ENCODE results near the gene ELOVL4.

Gene ELOVL4

DNA sequence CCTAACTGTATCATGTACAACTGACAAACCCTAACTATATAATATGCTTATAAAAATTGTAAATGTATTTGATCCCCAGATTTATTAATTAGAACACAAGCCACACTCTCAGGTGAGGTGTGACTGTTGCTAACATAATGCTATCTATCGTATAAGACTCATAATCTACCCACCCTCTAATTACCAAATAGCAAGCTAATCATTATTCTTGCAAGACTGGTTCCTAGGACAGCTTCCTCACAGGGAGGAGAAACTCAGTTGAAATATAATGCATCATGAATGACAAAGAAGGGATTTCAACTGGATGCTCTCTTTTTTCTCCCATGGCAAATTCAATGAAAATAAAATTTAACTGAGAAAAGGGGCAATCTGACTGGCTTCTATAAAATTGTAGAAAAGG, 35.4 kb downstream of the ELOVL4 start:
- no peak for DNase-seq

DNA sequence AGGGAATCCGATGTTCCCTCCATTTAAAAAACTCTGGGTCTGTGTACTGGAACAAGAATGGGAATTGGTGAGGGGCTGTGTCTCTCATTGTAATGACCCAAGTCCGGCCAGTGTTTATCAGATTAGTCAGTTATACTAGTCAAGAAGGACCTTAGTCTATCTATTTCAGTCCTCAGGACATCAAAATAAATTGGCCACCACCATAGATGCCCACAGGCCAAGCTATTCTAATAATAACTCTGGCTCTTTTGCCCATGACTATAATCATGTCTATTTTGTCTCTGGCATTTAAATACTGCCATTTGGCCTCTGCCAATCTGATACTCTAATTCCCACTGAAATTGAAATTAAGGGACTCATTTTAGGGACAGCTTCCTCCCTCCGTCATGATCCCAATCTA, 37.8 kb downstream of the ELOVL4 start:
- no peak for DNase-seq

DNA sequence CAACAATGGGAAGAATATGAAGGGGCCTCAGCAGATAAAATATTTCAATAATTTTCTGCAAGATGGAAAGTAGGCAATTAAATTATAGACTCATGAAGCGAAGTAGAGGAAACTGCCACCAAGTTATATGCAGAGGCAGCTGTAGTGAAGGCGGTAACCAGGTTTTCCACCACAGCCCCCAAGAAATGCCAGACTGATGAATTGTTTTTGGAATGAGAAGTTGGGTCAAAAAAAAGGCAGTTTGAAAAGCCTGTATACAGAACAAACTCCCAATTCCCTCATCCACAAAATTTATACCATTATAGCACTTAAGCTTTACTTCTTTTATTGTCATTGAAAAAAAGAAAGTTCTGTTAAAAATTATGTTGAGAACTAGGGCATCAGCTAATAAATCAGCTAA, 45.3 kb downstream of the ELOVL4 start:
- no peak for DNase-seq

DNA sequence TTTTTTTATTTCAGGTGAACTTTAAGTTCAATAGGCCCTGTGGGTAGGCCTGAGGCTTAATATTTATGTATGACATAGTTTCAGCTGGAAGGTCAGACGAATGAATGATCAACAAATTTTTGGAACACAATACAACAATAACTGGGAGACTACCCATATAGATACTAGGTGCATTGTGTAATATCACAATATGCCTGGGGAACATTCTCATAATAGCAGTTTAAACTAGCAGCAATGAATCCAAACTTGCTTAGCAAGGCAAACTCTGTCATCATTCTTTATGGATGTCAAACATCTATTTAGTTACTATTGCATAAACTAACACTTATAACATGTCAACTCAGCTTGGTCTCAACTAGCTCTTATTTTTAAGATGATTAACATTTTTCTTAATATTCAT, 49.3 kb downstream of the ELOVL4 start:
- no peak for DNase-seq

DNA sequence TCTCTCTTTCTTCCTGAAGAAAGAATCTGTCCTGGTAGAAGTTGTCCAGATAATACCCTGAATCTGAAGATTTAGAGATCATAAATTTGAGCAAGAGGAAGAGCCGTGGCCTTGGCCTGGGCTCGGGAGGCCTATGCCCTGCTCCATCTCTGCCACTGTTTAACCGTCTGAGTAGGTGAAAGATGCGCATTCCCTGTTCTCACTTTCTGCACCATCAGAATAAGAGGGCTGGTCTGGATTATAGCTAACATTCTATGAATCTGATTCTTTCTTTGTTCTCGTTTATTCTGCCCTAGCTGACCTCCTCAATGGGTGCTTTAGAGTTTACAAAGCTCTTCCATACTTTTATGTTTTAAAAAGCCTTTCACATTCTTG, 51.3 kb downstream of the ELOVL4 start:
- no peak for DNase-seq

DNA sequence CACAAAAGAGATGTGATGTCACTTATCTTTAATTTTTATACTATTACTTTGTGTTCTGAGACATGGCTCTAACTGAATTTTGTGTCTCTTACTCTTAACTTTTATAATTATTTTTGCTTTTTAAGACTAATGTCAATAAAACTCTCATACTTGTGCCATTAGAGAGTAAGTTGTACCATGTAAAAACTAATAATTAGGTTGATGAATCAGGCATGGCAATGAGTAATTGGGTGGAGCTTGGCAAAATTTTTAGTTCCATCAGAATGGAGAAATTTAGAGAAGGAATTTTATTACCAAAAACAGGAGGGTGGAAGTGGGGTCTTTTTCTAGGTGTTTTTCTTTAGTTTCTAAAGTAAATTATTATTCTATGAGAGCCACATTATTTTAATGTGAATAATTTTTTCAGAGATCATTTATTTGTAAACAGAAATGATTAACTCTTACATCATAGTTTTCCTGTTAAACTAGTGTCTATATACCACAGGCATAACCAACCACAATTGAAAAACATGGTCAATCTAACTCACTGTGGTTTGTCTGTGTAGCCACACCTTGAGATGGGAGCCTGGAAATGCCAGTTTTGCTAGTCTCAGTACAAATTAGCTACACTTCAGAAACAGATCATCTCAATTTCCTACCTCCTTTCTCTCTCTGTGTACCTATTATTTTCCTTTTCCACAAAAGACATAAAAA, 51.8 kb downstream of the ELOVL4 start:
- DNase-seq = no peak

DNA sequence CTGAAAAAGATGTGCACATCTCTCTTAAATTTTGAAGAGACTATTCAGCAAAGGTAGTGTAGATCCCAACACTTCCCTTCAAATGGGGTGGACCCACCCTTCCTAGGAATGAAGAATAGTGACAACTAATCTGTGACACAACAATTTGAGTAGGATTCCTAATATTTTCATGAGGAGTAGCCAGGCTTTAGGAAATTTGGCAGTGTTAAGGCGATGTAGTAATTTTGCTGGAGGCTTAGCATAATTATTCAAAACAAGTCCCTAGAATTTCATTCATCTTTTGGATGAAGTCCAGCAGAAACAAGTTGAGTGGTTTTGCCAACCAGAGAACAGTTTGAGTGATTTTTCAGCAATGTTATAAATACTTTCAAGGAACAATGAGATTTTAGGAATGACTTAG, 52.4 kb downstream of the ELOVL4 start:
- DNase-seq = no peak

DNA sequence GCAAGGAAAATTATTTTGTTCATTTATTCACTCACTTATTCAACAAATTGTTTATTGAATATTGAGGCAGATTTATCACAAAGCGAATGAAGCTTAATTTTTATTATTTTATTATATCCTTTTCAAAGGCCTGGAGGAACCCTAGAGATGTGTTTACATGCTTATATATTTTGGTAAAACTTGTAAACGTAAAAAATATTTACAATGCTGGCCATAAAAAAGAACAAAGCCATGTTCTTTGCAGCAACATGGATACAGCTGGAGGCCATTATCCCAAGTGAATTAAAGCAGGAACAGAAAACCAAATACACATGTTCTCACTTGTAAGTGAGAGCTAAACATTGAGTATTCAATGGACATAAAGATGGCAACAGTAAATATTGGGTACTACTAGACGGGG, 58.8 kb downstream of the ELOVL4 start:
- DNase-seq = no peak

DNA sequence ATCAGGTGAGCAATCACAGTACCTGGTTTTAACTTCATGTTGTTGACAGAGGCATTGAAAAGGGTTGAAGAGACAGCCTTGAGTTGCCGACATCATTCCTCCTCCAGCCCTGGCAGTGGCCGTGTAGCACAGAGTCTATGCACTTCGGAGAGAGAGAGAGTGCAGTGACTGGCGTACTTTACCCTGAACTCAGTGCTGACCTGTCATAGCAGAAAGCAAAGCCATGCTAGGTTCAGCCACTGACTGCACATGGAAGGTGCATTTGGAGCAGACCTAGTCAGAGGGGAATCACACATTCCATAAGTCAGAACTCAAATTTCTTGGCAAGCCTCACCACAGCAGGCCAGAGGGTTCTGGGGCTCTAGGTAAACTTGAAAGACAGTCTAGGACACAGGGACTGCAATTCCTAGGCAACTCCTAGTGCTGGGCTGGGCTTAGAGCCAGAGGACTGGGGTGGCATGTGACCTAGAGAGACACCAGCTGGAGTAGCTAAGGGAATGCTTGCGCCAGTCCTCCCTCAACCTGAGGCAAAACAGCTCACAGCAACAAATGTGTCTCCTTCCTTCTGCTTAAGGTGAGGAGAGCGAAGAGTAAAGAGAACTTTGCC, 69.1 kb downstream of the ELOVL4 start:
- no peak for DNase-seq

DNA sequence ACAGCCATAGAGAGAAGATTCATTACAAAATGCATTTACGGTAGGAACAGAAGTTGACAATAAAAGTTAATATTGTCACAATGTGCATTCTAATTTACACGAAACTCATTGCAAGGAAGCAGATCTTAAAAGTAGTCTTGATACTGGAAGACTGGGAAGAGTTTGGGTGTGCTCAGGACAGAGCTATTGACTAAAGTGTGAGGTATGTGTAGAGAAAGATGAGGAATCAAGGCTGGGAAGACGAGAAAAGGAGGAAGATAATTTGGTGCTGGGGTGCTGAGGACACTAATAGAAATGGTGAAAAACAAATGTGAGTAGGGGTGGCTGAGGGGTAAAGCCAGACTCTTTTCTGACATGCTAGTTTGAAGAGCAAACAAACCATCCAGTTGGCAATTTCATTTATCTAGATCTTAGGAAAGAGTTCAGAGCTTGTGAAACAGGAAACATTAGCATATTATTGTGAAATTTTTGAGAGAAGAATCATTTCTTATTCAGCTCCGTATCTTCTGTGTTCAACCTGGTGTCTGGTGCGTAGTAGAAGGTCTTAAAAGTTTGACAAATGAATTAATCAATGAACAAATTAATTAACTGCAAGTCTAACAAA, 72.7 kb downstream of the ELOVL4 start:
- no peak for DNase-seq

DNA sequence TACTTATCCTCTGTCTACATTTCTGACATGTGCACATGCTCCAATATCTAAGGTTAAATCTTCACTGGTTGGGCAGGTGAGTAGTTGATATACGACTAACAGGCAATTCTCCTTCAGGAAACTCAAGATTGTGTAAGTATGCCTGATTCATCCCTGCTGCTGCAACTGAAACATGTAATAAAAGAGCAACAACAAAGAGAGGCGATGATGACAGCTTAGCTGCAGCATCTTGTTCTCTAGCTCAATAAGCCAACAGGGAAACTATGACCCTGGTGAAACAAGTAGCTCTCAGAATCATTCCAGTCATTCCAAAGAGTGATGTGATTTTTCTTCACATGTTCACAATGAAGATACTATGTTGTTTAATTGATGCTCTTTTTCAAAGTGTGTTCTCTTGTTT, 74.4 kb downstream of the ELOVL4 start:
- DNase-seq = no peak

DNA sequence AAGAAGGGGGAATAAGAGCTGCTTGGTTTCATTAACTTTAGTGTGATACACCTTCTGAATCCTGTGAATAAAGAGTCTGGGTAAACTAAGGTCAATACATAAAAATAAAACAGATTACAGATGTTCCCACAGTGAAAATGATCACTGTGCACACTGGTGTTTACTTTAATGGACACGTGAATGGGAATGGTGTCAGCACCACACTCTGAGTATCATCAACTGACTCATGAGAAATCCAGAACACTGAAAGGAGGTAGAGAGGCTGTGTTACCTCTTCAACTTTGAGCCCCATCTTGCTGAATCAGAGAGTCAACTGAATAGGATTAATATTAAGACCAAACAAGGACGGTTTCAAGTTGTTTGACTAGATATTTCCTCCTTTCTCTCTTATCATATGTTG, 75.0 kb downstream of the ELOVL4 start:
- no peak for DNase-seq

DNA sequence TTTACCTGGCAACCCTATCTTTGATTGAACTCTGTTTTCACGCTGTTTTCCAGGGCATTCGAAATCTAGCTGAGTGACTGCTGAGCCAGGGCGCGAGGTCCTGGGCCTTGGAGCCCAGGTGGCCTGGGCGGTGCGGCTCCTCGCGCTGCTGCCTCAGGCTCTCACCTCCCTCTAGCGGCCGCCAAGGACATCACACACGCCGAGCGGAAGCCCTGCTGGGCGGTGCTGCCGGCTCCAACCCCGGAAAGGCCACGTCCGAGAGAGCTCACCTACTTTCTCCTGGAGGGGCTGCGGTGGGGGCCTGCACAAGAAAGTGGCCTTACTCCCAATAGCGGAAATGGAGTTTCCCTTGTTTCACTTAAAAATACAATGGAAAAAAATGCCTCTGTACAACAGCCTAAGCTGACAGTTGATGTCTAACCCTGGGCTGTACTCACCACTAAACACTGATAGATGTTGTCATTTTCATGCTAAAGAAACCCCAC, 77.7 kb downstream of the ELOVL4 start:
- peak; percentile 63 for DNase-seq

DNA sequence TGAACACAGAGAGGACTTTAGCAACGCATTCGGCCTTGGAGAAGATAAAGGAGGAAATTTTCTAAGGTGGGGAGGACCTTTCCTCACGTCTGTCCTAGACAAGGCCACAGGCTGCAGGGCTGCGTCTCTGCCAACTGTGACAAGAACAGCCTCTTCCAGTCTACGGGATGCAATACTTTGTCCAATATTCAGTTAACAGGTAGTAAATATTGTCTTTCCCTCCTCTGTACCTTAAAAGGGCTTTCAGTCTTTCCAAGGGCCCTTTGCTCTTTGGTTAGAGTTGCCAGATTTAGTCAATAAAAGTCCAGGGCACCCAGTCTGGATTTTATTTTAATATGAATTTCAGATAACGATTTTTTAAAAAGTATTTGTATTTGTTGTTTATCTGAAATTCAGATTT, 78.2 kb downstream of the ELOVL4 start:
- DNase-seq = no peak

DNA sequence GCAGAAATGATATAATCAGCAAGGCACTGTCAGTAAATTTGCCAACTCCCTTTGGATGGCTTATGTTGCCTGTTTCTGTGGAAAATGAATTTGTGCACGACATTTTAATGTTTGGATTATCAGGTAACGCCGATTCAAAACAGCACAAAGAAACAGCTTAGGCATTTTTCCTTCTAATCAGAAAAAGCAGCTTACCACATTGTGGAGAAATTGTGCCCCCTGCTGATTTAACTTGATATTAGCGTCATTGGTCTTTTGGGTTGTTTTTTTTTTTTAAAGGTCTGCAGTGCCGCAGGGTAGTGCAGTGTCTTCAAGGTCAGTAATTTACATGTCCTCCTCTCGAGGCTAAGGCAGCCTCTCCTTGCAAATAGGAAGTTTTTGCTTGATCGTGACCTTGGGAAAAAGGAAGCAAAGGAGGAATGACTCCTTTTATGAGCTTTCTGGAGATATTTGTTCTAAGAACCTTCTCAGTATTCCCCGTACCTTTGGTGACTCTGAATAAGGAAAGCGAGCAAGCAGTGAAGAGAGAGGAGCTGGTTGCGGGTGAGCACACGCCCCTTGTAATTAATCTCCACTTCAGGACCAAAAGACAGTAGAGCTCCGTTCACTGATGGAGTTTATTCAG, 79.1 kb downstream of the ELOVL4 start:
- peak; percentile 19 for DNase-seq
